Measurements from ENCODE around the gene CHRNA4. TPM values are rescaled to one million over a fixed set of nuclear protein-coding genes. Genes with fewer than 3 reads are reported as not detected.
A peak's percentile ranks its signal among the peaks of the same experiment; 100 is the strongest.

Gene CHRNA4
- total RNA-seq (2022) (0.11 and 0.65 TPM in 2 replicates), Bru-seq, nascent RNA (not detected), BruChase-seq, experiment 1, labeled RNA remaining after a 2-hour chase (percentile 10 among the genes with signal in this experiment), BruChase-seq, experiment 2, labeled RNA remaining after a 6-hour chase (percentile 9 among the genes with signal in this experiment)
- long read RNA-seq = 0 reads

DNA sequence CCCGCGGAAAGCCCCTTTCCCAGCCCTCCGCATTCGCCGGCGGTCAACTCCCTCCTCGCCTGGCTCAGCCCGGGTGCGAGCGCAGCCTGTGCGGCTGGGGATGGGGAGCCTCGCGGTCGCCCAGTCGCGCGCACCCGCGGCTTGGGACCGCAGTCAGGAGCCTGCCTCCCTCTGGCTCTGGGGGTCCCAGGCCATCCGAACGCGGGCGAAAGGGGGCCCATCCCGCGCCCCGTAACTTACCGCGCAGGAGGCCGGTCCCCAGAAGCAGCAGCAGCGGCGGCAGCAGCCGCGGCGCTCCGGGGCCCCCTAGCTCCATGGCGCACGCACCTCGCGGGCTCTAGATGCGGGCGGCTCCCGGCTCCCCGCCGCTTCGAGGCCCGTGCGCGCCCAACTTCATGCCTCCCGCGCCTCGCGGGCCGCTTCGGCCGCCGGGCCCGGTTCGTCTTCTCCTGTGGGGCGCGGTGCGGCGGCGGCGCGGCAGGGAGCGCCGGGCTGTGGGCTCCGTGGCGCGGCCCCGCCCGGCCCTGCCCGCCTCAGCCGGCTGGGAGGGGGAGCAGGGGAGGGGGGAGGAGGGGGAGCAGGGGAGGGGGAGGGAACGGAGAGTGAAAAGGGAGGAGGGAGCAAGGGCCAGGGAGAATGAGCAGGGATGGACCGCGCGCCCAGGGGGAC lies at the start of gene CHRNA4:
Gene CHRNA4 (minus strand): TSS at position 500 of the 669 bp plus-strand sequence. CDS start 184 bp downstream, at position 316.
- no peaks in the 10 kb centered on the region for H3K9me3 Mint-ChIP-seq (ENCODE audit: unreplicated experiment)
- ChIA-PET CTCF (no interaction called here), POLR2A (no interaction called here)
- BruUV-seq (replicated peaks) = no TSS peak
- peaks cover 15% of the 10 kb centered on the region for H3K4me1 Mint-ChIP-seq (ENCODE audit: low read depth, unreplicated experiment)
- no peak for DNase-seq
- Histone ChIP-seq H3K4me3 (ENCODE audit: low read depth, low read length) (no peak within 1 kb of the TSS), H3K36me3 (ENCODE audit: control insufficient read depth, insufficient read depth, low read length) (no peaks in the 10 kb centered on the region), H3K27me3 (replicated peaks; ENCODE audit: control insufficient read depth, insufficient read depth, low read length) (no peaks in the 10 kb centered on the region), H3K9me3 (peaks cover 4% of the 10 kb centered on the region; the same call in 1 of the 2 replicates), H3K4me1 (peaks cover 20% of the 10 kb centered on the region)
- no peak within 1 kb of the TSS for H3K4me3 Mint-ChIP-seq (ENCODE audit: unreplicated experiment)
- peak within 1 kb of the TSS; percentile 29 for H3K27ac Mint-ChIP-seq (ENCODE audit: unreplicated experiment)
- no peaks in the 10 kb centered on the region for H3K27me3 Mint-ChIP-seq (ENCODE audit: insufficient read depth, unreplicated experiment)
- intact Hi-C loops (cut with micrococcal nuclease; ENCODE audit: unreplicated experiment) = no loop called here
- no peak for TF ChIP-seq CTCF (IDR thresholded peaks at IDR 0.05; ENCODE audit: insufficient read depth in 1 of 2, low read depth in 1 of 2, low read length in 1 of 2, severe bottlenecking in 1 of 2, unreplicated experiment in 1 of 2)
- H3K36me3 Mint-ChIP-seq (ENCODE audit: insufficient read depth, unreplicated experiment) = peaks cover 4% of the 10 kb centered on the region

DNA sequence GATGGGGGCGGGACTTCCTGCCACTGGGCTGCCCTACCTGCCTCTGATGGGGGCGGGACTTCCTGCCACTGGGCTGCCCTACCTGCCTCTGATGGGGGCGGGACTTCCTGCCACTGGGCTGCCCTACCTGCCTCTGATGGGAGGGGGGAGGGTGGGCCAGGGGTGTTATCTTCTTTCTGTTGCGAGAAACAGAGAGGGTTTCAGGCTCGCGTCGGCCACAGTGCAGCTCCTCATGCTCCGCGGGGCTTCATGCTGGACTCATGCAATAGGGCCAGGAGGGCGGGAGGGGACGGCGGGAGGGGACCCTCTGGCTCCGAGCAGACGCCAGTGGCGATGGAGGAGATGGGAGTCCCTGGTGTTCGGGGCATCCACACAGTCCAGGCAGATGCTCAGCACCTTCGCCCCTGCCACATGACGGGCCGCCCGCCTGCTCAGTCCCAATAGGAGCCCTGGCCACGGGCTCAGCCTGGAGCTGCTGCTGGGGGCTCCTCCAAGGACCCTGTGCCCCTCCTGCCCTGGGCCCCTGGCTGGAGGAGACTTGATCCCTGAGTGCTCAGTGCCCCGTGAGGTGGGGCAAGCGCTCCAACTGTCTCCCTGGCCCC lies 48.8 kb upstream of the CHRNA4 start:
- no peaks in the 10 kb centered on the region for H3K4me1 Mint-ChIP-seq (ENCODE audit: low read depth, unreplicated experiment)
- H3K9me3 Mint-ChIP-seq (ENCODE audit: unreplicated experiment) = no peaks in the 10 kb centered on the region
- Histone ChIP-seq H3K9me3 (0 out of 2 replicates have a peak, but pooled peaks cover 3% of the 10 kb centered on the region), H3K4me1 (no peaks in the 10 kb centered on the region), H3K36me3 (ENCODE audit: control insufficient read depth, insufficient read depth, low read length) (no peaks in the 10 kb centered on the region), H3K27me3 (replicated peaks; ENCODE audit: control insufficient read depth, insufficient read depth, low read length) (peaks cover 6% of the 10 kb centered on the region), H3K4me3 (ENCODE audit: low read depth, low read length) (no peak overlapping the region)
- H3K27me3 Mint-ChIP-seq (ENCODE audit: insufficient read depth, unreplicated experiment) = peaks cover 18% of the 10 kb centered on the region
- no peaks in the 10 kb centered on the region for H3K36me3 Mint-ChIP-seq (ENCODE audit: insufficient read depth, unreplicated experiment)
- H3K4me3 Mint-ChIP-seq (ENCODE audit: unreplicated experiment) = no peak overlapping the region
- no peak overlapping the region for H3K27ac Mint-ChIP-seq (ENCODE audit: unreplicated experiment)
- ChIA-PET POLR2A (no interaction called here), CTCF (interaction anchor here (0.6 kb wide), 1 partner anchor 28 kb away, joined by 3 read pairs; no protein-coding TSS in a partner anchor)
- no TSS peak for BruUV-seq (replicated peaks)
- intact Hi-C loops (cut with micrococcal nuclease; ENCODE audit: unreplicated experiment) = no loop called here
- no peak for DNase-seq
- TF ChIP-seq CTCF (IDR thresholded peaks at IDR 0.05; ENCODE audit: insufficient read depth in 1 of 2, low read depth in 1 of 2, low read length in 1 of 2, severe bottlenecking in 1 of 2, unreplicated experiment in 1 of 2) = no peak

- Histone ChIP-seq H3K4me3 (ENCODE audit: low read depth, low read length) (no peak overlapping the region), H3K36me3 (ENCODE audit: control insufficient read depth, insufficient read depth, low read length) (no peaks in the 10 kb centered on the region), H3K27me3 (replicated peaks; ENCODE audit: control insufficient read depth, insufficient read depth, low read length) (peaks cover 4% of the 10 kb centered on the region; the same call in 1 of the 2 replicates), H3K9me3 (0 out of 2 replicates have a peak, but pooled peaks cover 3% of the 10 kb centered on the region), H3K4me1 (no peaks in the 10 kb centered on the region)
- Mint-ChIP-seq H3K27me3 (ENCODE audit: insufficient read depth, unreplicated experiment) (peaks cover 11% of the 10 kb centered on the region), H3K9me3 (ENCODE audit: unreplicated experiment) (no peaks in the 10 kb centered on the region), H3K27ac (ENCODE audit: unreplicated experiment) (no peak overlapping the region), H3K4me1 (ENCODE audit: low read depth, unreplicated experiment) (no peaks in the 10 kb centered on the region), H3K36me3 (ENCODE audit: insufficient read depth, unreplicated experiment) (no peaks in the 10 kb centered on the region), H3K4me3 (ENCODE audit: unreplicated experiment) (no peak overlapping the region)
- ChIA-PET POLR2A (interaction anchor here (0.6 kb wide), 1 partner anchor 88 kb away, joined by 3 read pairs; no protein-coding TSS in a partner anchor), CTCF (interaction anchor here (0.6 kb wide), 1 partner anchor 27 kb away, joined by 3 read pairs; no protein-coding TSS in a partner anchor)
- TF ChIP-seq CTCF (IDR thresholded peaks at IDR 0.05; ENCODE audit: insufficient read depth in 1 of 2, low read depth in 1 of 2, low read length in 1 of 2, severe bottlenecking in 1 of 2, unreplicated experiment in 1 of 2) = no peak
- BruUV-seq (replicated peaks) = no TSS peak
- intact Hi-C loops (cut with micrococcal nuclease; ENCODE audit: unreplicated experiment) = no loop called here
- DNase-seq = no peak
These were observed 48.1 kb upstream of the CHRNA4 start for GRCh38 chr20:63409066-63409833.
